HEK293 (cell line): ENCODE measurements around the gene DGKG.

Experiments
- CTCF ChIA-PET: fragments of 350-600 bp; formaldehyde crosslinking; extraction: SDS; loops from one replicate; lab custom pipeline; 2021; ENCODE audit warnings: antibody characterized with exemption; lab: Yijun Ruan, JAX
- POLR2A ChIA-PET: fragments of 300-600 bp; formaldehyde crosslinking; extraction: SDS; loops from one replicate; lab custom pipeline; 2020; ENCODE audit warnings: antibody characterized with exemption, inconsistent platforms; lab: Yijun Ruan, JAX
- H3K27ac ChIP-seq: fragments of 200-500 bp; sonication (Bioruptor generic); 2 replicates; pipeline ENCODE4 v1.5.1; 2014; ENCODE audit warnings: low read depth, low read length, control low read depth, inconsistent platforms; ENCODE audit errors: extremely low read depth
- H3K36me3 ChIP-seq, 2 experiments: fragments of 200-500 bp in 1 of 2; sonication (Bioruptor generic) in 1 of 2; 1 replicate in 1 of 2; 2 replicates in 1 of 2; pipeline ENCODE4 v1.5.1; 2014 to 2017; ENCODE audit warnings: inconsistent platforms in 2 of 2, low read length in 2 of 2; ENCODE audit not compliant: control insufficient read depth in 2 of 2, insufficient read depth in 1 of 2
- H3K4me1 ChIP-seq: fragments of 200-500 bp; sonication (Bioruptor generic); 2 replicates; pipeline ENCODE4 v1.5.1; 2014; ENCODE audit warnings: mild to moderate bottlenecking, low read length, inconsistent platforms; ENCODE audit not compliant: control insufficient read depth, insufficient read depth
- H3K4me3 ChIP-seq: 2 replicates; pipeline ENCODE4 v1.5.1; 2011; ENCODE audit warnings: low read depth, mild to moderate bottlenecking, control low read depth, low read length, moderate library complexity
- H3K9me3 ChIP-seq: fragments of 200-500 bp; sonication (Bioruptor generic); 2 replicates; pipeline ENCODE4 v1.5.1; 2014; ENCODE audit warnings: low read depth, low read length, inconsistent platforms; ENCODE audit not compliant: control insufficient read depth, insufficient read depth
- ATF2 ChIP-seq: fragments of 450-650 bp; formaldehyde crosslinking; IDR thresholded peaks from 2 replicates; pipeline ENCODE4 v1.5.1; 2016; ENCODE audit warnings: missing biosample characterization, missing genetic modification characterization, low read depth
- HOXD13 ChIP-seq: sonication (generic); formaldehyde crosslinking; IDR thresholded peaks from 2 replicates; pipeline ENCODE4 v1.8.0; 2022; ENCODE audit warnings: missing genetic modification reagents, borderline replicate concordance
- MEIS1 ChIP-seq: sonication (generic); formaldehyde crosslinking; IDR thresholded peaks from 2 replicates; pipeline ENCODE4 v1.8.1; 2022; ENCODE audit warnings: missing genetic modification reagents, mild to moderate bottlenecking, borderline replicate concordance
- SALL2 ChIP-seq: fragments of 450-650 bp; formaldehyde crosslinking; IDR thresholded peaks from 2 replicates; pipeline ENCODE4 v1.5.0; 2017; ENCODE audit warnings: missing biosample characterization, mild to moderate bottlenecking, missing genetic modification characterization, borderline replicate concordance
- SP7 ChIP-seq: fragments of 450-650 bp; formaldehyde crosslinking; IDR thresholded peaks from 2 replicates; pipeline ENCODE4 v1.5.1; 2016; ENCODE audit warnings: missing biosample characterization, missing genetic modification characterization
- ZBTB44 ChIP-seq: fragments of 450-650 bp; IDR thresholded peaks from 2 replicates; pipeline ENCODE4 v1.5.1; 2018; ENCODE audit warnings: missing biosample characterization, mild to moderate bottlenecking, missing genetic modification characterization
- ZNF10 ChIP-seq: fragments of 450-650 bp; formaldehyde crosslinking; IDR thresholded peaks from 2 replicates; pipeline ENCODE4 v1.5.1; 2017; ENCODE audit warnings: missing biosample characterization, missing genetic modification characterization
- ZNF140 ChIP-seq: fragments of 450-650 bp; formaldehyde crosslinking; IDR thresholded peaks from 2 replicates; pipeline ENCODE4 v1.5.1; 2016; ENCODE audit warnings: missing biosample characterization, missing genetic modification characterization
- ZNF174 ChIP-seq: fragments of 450-650 bp; formaldehyde crosslinking; IDR thresholded peaks from 2 replicates; pipeline ENCODE4 v1.5.0; 2017; ENCODE audit warnings: missing biosample characterization, mild to moderate bottlenecking, missing genetic modification characterization
- ZNF26 ChIP-seq: fragments of 450-650 bp; formaldehyde crosslinking; IDR thresholded peaks from 2 replicates; pipeline ENCODE4 v1.5.1; 2016; ENCODE audit warnings: missing biosample characterization, missing genetic modification characterization
- ZNF280D ChIP-seq: fragments of 450-650 bp; formaldehyde crosslinking; IDR thresholded peaks from 2 replicates; pipeline ENCODE4 v1.5.1; 2016; ENCODE audit warnings: missing biosample characterization, missing genetic modification characterization
- ZNF449 ChIP-seq: fragments of 450-650 bp; formaldehyde crosslinking; IDR thresholded peaks from 2 replicates; pipeline ENCODE4 v1.5.1; 2017; ENCODE audit warnings: missing biosample characterization, mild to moderate bottlenecking, missing genetic modification characterization, moderate library complexity
- ZNF488 ChIP-seq: fragments of 450-650 bp; formaldehyde crosslinking; IDR thresholded peaks from 2 replicates; pipeline ENCODE4 v1.5.1; 2016; ENCODE audit warnings: missing biosample characterization, missing genetic modification characterization
- ZNF501 ChIP-seq: fragments of 450-650 bp; formaldehyde crosslinking; IDR thresholded peaks from 2 replicates; pipeline ENCODE4 v1.5.1; 2016; ENCODE audit warnings: missing biosample characterization, missing genetic modification characterization
- ZNF677 ChIP-seq: fragments of 450-650 bp; IDR thresholded peaks from 2 replicates; pipeline ENCODE4 v1.5.0; 2018; ENCODE audit warnings: missing biosample characterization, mild to moderate bottlenecking, missing genetic modification characterization, moderate library complexity
- ZNF701 ChIP-seq: fragments of 450-650 bp; formaldehyde crosslinking; IDR thresholded peaks from 2 replicates; pipeline ENCODE4 v1.5.1; 2016; ENCODE audit warnings: missing biosample characterization, missing genetic modification characterization

The DGKG gene

GRCh38 chr3:186330772-186331460, 31.1 kb downstream of the DGKG start (continued):
- no peak for TF ChIP-seq ZNF449 (tag by site-specific recombination)
- TF ChIP-seq ZNF677 (tag by site-specific recombination) = no peak
- TF ChIP-seq ZBTB44 (tag by site-specific recombination) = no peak
- no peak for TF ChIP-seq ZNF26 (tag by site-specific recombination)
- TF ChIP-seq, all 188 proteins: peak for 0

GRCh38 chr3:186329589-186329988, 32.4 kb downstream of the DGKG start:
- Histone ChIP-seq H3K9me3 (no peaks in the 10 kb centered on the region), H3K36me3 (no peaks in the 10 kb centered on the region), H3K27ac (no peak overlapping the region), H3K4me1 (no peaks in the 10 kb centered on the region), H3K4me3 (no peak overlapping the region)
- no peak for TF ChIP-seq ZNF701 (tag by site-specific recombination)
- no peak for TF ChIP-seq ZNF488 (tag by site-specific recombination)
- TF ChIP-seq ATF2 (tag by site-specific recombination) = no peak
- no peak for TF ChIP-seq ZNF10
- no peak for TF ChIP-seq HOXD13 (CRISPR knock-in tag)
- TF ChIP-seq ZNF501 (tag by site-specific recombination) = no peak
- TF ChIP-seq ZNF140 = no peak
- TF ChIP-seq MEIS1 = no peak
- no peak for TF ChIP-seq SP7 (tag by site-specific recombination)
- no peak for TF ChIP-seq SALL2 (tag by site-specific recombination)
- no peak for TF ChIP-seq ZNF174 (tag by site-specific recombination)
- TF ChIP-seq ZNF280D = no peak
- ChIA-PET POLR2A (no interaction called here), CTCF (interaction anchor here (0.6 kb wide), 1 partner anchor 280 kb away, joined by 3 read pairs; no protein-coding TSS in a partner anchor)
